ENCODE measurements around the gene GPRC5A. TPM values are rescaled to one million over a fixed set of nuclear protein-coding genes. Genes with fewer than 3 reads are reported as not detected.

Gene GPRC5A, protein sequence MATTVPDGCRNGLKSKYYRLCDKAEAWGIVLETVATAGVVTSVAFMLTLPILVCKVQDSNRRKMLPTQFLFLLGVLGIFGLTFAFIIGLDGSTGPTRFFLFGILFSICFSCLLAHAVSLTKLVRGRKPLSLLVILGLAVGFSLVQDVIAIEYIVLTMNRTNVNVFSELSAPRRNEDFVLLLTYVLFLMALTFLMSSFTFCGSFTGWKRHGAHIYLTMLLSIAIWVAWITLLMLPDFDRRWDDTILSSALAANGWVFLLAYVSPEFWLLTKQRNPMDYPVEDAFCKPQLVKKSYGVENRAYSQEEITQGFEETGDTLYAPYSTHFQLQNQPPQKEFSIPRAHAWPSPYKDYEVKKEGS
- 20.3 and 20.9 TPM in 2 replicates for total RNA-seq

DNA sequence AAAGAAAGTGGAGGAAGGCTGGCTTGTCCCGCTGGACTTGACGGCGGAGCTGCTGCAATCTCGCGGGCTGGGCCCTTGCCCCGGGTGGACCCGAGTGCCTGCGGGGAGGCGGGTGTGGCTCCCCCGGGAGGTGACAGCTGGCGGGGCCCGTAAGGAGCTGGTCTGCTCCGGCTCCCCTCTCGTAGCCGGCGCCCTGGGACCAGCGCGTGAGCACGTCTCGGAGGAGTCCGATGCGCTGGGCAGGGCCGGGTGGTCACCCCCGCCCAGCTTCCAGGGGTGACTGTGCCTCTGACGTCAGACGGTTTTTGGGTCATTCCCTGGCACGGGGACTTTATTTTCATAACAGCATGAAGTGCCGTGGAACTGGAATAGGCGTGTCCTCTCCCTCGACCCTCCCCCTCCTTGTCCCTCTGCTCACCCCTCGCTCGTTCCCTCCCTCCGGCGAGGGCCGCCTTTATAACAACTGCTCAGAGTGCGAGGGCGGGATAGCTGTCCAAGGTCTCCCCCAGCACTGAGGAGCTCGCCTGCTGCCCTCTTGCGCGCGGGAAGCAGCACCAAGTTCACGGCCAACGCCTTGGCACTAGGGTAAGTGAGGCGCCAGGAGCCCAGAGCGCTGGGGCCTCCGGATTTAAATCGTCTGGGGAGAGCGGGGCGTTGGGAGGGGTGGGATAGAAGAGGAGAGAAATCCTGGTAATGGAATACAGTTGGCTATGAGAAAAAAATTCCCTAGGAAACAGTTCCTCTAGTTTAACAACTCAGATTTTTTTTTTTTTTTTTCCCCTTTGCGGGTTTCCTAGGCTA lies at the start of gene GPRC5A:
Gene GPRC5A, plus strand, starts transcription at position 483 of the 801 bp plus-strand sequence. CDS start 16,688 bp downstream, outside the sequence.

DNA sequence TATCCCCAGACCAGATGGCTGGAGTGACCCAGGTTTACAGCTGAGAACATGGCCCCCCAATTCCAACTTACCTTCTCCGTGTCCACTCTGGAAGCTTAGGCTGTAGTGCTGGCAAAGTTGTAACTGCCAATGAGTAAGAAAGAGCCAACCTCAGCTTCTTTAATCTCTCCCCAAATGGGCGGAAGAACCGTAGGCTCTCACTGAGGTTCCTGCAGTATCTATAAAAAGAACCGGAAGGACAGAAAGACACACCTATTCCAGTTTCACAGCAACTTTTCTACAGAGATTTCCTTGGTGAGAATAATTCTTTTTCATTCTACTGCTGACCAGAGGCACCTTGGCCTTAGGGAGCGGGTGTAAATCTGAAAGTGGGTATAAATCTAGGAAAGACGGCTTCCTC lies 60.7 kb downstream of the GPRC5A start, which contains the start of gene GPRC5D:
Gene GPRC5D, minus strand, starts transcription at position 135 of the 400 bp plus-strand sequence. CDS start 1,786 bp downstream, outside the sequence.

Other genes with a start within 250 kb of the GPRC5A start
- 0.18 TPM in 1 of 2 replicates, not detected in the other for gene GPR19, start 195.4 kb upstream of the GPRC5A start, total RNA-seq
- gene CDKN1B, start 174.2 kb upstream of the GPRC5A start, total RNA-seq = 28.7 and 38.5 TPM in 2 replicates
- 2.0 and 3.2 TPM in 2 replicates for gene APOLD1, start 105.9 kb upstream of the GPRC5A start, total RNA-seq
- 48.2 and 73.9 TPM in 2 replicates for gene DDX47, start 78.2 kb upstream of the GPRC5A start, total RNA-seq
- not detected in 2 replicates for gene GPRC5D, start 60.6 kb downstream of the GPRC5A start, total RNA-seq
- gene HEBP1, start 108.7 kb downstream of the GPRC5A start, total RNA-seq = 15.9 and 39.2 TPM in 2 replicates
- 7.2 and 7.5 TPM in 2 replicates for gene FAM234B, start 152.8 kb downstream of the GPRC5A start, total RNA-seq
- gene GSG1, start 212.1 kb downstream of the GPRC5A start, total RNA-seq = 1.1 and 4.5 TPM in 2 replicates